K562 (cell line): ENCODE measurements around the gene TCF19. TPM values are rescaled to one million over a fixed set of nuclear protein-coding genes. Genes with fewer than 3 reads are reported as not detected.

Experiments used
- ATAC-seq: fragments of 200-7000 bp; cut with Tn5 transposase; 3 replicates; pipeline ENCODE4 v1.9.1; 2020; ENCODE audit warnings: moderate library complexity
- BruUV-seq: library from RNA; stranded (reverse); fragments of 400-500 nt; replicated peaks from 2 replicates; lab custom pipeline; 2021; lab: Mats Ljungman, UMichigan
- CTCF ChIA-PET: fragments of 300-600 bp; formaldehyde crosslinking; extraction: SDS; loops from one replicate; lab custom pipeline; 2021; ENCODE audit warnings: low intra/inter-chr PET ratio; lab: Yijun Ruan, JAX
- POLR2A ChIA-PET: fragments of 300-600, 350-650 bp; sonication (Branson Sonifier 250); formaldehyde crosslinking; extraction: SDS; loops from one replicate; lab custom pipeline; 2021; ENCODE audit warnings: antibody characterized with exemption, inconsistent platforms; lab: Yijun Ruan, JAX
- DNase-seq, 4 experiments: peaks; one replicate each; pipeline versions ENCODE4 v3.0.0 to v3.0.0-alpha.2; 2011 to 2018; ENCODE audit warnings: low spot score in 3 of 4, mixed read lengths in 3 of 4; ENCODE audit errors: extremely low read depth in 1 of 4
- FAIRE-seq: peaks from 2 replicates; lab custom pipeline; 2011; peaks lifted over from hg19 to GRCh38; lab: Jason Lieb, UNC
- H2AFZ ChIP-seq: 2 replicates; pipeline ENCODE4 v1.6.0; 2011; ENCODE audit warnings: low read depth, low read length, control low read depth, inconsistent platforms
- H3K27ac ChIP-seq: fragments of 200-600 bp; 3 replicates; pipeline ENCODE4 v1.8.0; 2011; ENCODE audit warnings: low read depth, mild to moderate bottlenecking, control low read depth, inconsistent platforms, low read length, moderate library complexity, mixed read lengths; ENCODE audit errors: extremely low read depth
- H3K27me3 ChIP-seq, 2 experiments: fragments of 300-600 bp in 1 of 2; 2 replicates in 1 of 2; 3 replicates in 1 of 2; pipeline versions ENCODE4 v1.6.0 to v1.8.0; 2011; ENCODE audit warnings: inconsistent platforms in 2 of 2, low read length in 2 of 2, mild to moderate bottlenecking in 1 of 2, mixed read lengths in 1 of 2, moderate library complexity in 1 of 2; ENCODE audit not compliant: control insufficient read depth in 2 of 2, insufficient read depth in 2 of 2
- H3K36me3 ChIP-seq: fragments of 300-600 bp; 3 replicates; pipeline ENCODE4 v1.8.0; 2011; ENCODE audit warnings: mild to moderate bottlenecking, low read length, inconsistent platforms; ENCODE audit not compliant: control insufficient read depth, insufficient read depth
- H3K4me1 ChIP-seq, 2 experiments: fragments of 200-600 bp in 1 of 2; replicated peaks in 1 of 2; 2 replicates in 1 of 2; 3 replicates in 1 of 2; pipeline versions ENCODE4 v1.5.1 to v1.8.0; 2011; ENCODE audit warnings: inconsistent platforms in 2 of 2, low read length in 2 of 2, mild to moderate bottlenecking in 1 of 2, mixed read lengths in 1 of 2, moderate library complexity in 1 of 2; ENCODE audit not compliant: control insufficient read depth in 2 of 2, insufficient read depth in 2 of 2
- H3K4me2 ChIP-seq: 2 replicates; pipeline ENCODE4 v1.6.1; 2011; ENCODE audit warnings: low read length, control low read depth, inconsistent platforms, mixed read lengths; ENCODE audit not compliant: insufficient read depth
- H3K4me3 ChIP-seq: fragments of 200-600 bp; sonication (generic), shearing (Covaris generic); 2 replicates; pipeline ENCODE4 v1.5.1; 2016; ENCODE audit warnings: control low read depth, inconsistent platforms
- H3K79me2 ChIP-seq: fragments of 200-600 bp; 3 replicates; pipeline ENCODE4 v1.8.0; 2011; ENCODE audit warnings: low read length, inconsistent platforms; ENCODE audit not compliant: control insufficient read depth, insufficient read depth
- H3K9ac ChIP-seq, 2 experiments: 2 replicates each; pipeline versions ENCODE4 v1.6.0 to v1.6.1; 2011; ENCODE audit warnings: low read depth in 2 of 2, low read length in 2 of 2, control low read depth in 1 of 2, inconsistent platforms in 1 of 2, mild to moderate bottlenecking in 1 of 2, mixed read lengths in 1 of 2; ENCODE audit not compliant: insufficient read depth in 1 of 2
- H3K9me1 ChIP-seq: one replicate; pipeline ENCODE4 v1.6.0; 2011; ENCODE audit warnings: inconsistent platforms, mild to moderate bottlenecking, low read length, moderate library complexity; ENCODE audit not compliant: control insufficient read depth, insufficient read depth
- H3K9me3 ChIP-seq: replicated peaks from 2 replicates; pipeline ENCODE4 v1.5.1; 2011; ENCODE audit warnings: low read depth, low read length, inconsistent platforms; ENCODE audit not compliant: control insufficient read depth, insufficient read depth
- H4K20me1 ChIP-seq: replicated peaks from 2 replicates; pipeline ENCODE4 v1.6.1; 2011; ENCODE audit warnings: low read length, inconsistent platforms, mixed read lengths; ENCODE audit not compliant: control insufficient read depth, insufficient read depth
- CBFA2T3 ChIP-seq: fragments of 450-650 bp; IDR thresholded peaks from 2 replicates; pipeline ENCODE4 v1.6.1; 2017
- CCAR2 ChIP-seq: fragments of 200-400 bp; formaldehyde crosslinking; IDR thresholded peaks from 2 replicates; pipeline ENCODE4 v1.6.1; 2017; ENCODE audit warnings: mild to moderate bottlenecking, low read depth, low read length
- WGBS: fragments of 100-300 bp; shearing (Covaris generic); methylation state at CpG from one replicate; pipeline ENCODE4 v1.1.6; 2016; ENCODE audit warnings: low coverage, mixed read lengths; ENCODE audit not compliant: insufficient coverage; ENCODE audit errors: missing lambda C conversion rate; 5-methylcytosine and 5-hydroxymethylcytosine counted together
- in situ Hi-C: fragments of 300-500 bp; cut with MboI; formaldehyde crosslinking; loops from 4 replicates; pipeline ENCODE4 v1.15.0; 2018; ENCODE audit warnings: inconsistent platforms, mixed read lengths
- intact Hi-C: fragments of 100-400 bp; cut with micrococcal nuclease; formaldehyde crosslinking; loops from 2 replicates; pipeline ENCODE4 v1.14.2; 2022
- polyA plus RNA-seq, 8 experiments: library from polyadenylated mRNA; depleted of rRNA in 4 of 8; stranded (reverse) in 5 of 8; unstranded in 3 of 8; fragments of >200 nt; fragmentation: Nextera tagmentation in 2 of 8; fragmentation: Illumina TruSeq in 1 of 8; extraction: Ambion mirVana in 2 of 8; extraction: Trizol in 1 of 8; gene quantifications; 2 replicates each; pipeline versions ENCODE4 v1.2.1 to v1.2.3, GENCODE V29; 2011 to 2014; ENCODE audit warnings: inconsistent platforms in 1 of 8, missing spikeins in 1 of 8
- total RNA-seq, 7 experiments: library from RNA; depleted of rRNA in 6 of 7; stranded (reverse); fragments of >200 nt in 6 of 7; fragmentation: Illumina TruSeq in 2 of 7; extraction: Trizol in 2 of 7; gene quantifications; 2 replicates each; pipeline versions ENCODE4 v1.2.1 to v1.2.3, GENCODE V29; 2011 to 2021; ENCODE audit warnings: low replicate concordance in 1 of 7
- TF ChIP-seq, protein P1 (sequence below): fragments of 200-800 bp; sonication (Bioruptor generic); IDR thresholded peaks from 2 replicates; pipeline ENCODE4 v1.6.1; 2017; ENCODE audit warnings: missing genetic modification characterization, missing compliant biosample characterization
- TF ChIP-seq, protein P2 (sequence below): IDR thresholded peaks from 3 replicates; pipeline ENCODE4 v1.6.1; 2011; ENCODE audit warnings: borderline replicate concordance, mild to moderate bottlenecking, moderate library complexity; ENCODE audit not compliant: insufficient read length; ENCODE audit errors: extremely low read depth

TCF19 gene
- total and polyA plus RNA-seq, 9 of the 15 experiments (the other 6 are each of a cell fraction or from before 2014, with no cell fraction given), result 4.2 to 42.5 (median 25.7) TPM

DNA sequence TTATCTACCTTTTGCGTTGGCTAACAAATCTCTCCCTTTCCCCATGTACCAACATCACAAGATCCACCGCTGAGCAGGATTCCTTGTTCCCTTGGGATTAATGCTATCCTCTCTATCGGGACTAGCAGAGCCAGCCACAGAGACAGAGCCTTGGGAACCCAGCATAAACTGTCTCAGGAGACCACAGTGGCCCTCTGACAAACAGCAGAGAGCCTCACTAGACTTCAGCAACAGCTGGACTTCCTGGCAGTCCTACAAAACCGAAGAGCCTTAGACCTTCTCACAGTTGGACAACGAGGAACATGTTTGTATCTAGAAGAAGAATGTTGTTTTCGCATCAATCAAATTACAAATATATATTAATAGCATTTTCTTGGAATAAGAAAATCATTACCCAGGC lies 51.7 kb downstream of the TCF19 start:
- no peaks in the 10 kb centered on the region for H3K4me1 ChIP-seq
- H3K9ac ChIP-seq, result no peak overlapping the region
- no peak overlapping the region for H3K4me3 ChIP-seq
- intact Hi-C loops, result no loop called here
- no peaks in the 10 kb centered on the region for H3K36me3 ChIP-seq
- no peak overlapping the region for H2AFZ ChIP-seq
- POLR2A ChIA-PET, result interaction anchor here (1.1 to 1.9 kb wide), 3 partner anchors 8 to 13 kb away, joined by 4 to 9 read pairs (median 4); no protein-coding TSS in a partner anchor
- 3% methylated on average over 6 of the region's 6 CpGs for WGBS
- no peak overlapping the region for H3K27ac ChIP-seq
- BruUV-seq, result no TSS peak
- no peaks in the 10 kb centered on the region for H3K79me2 ChIP-seq
- H3K9me3 ChIP-seq, result no peaks in the 10 kb centered on the region
- no peak overlapping the region for H3K4me2 ChIP-seq
- H3K9me1 ChIP-seq, result no peaks in the 10 kb centered on the region
- FAIRE-seq (no peak), DNase-seq (no peak)
- CTCF ChIA-PET, result interaction anchor here (0.6 kb wide), 1 partner anchor 95 kb away, joined by 3 read pairs; the partner anchor contains the start of gene PSORS1C1
- in situ Hi-C loops, result no loop called here
- no peaks in the 10 kb centered on the region for H4K20me1 ChIP-seq
- peaks cover 11 to 14% of the 10 kb centered on the region in 2 experiments; a peak in 3 of 5 replicates for H3K27me3 ChIP-seq
- TF ChIP-seq, protein P1, sequence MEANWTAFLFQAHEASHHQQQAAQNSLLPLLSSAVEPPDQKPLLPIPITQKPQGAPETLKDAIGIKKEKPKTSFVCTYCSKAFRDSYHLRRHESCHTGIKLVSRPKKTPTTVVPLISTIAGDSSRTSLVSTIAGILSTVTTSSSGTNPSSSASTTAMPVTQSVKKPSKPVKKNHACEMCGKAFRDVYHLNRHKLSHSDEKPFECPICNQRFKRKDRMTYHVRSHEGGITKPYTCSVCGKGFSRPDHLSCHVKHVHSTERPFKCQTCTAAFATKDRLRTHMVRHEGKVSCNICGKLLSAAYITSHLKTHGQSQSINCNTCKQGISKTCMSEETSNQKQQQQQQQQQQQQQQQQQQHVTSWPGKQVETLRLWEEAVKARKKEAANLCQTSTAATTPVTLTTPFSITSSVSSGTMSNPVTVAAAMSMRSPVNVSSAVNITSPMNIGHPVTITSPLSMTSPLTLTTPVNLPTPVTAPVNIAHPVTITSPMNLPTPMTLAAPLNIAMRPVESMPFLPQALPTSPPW (CRISPR knock-in tag), result no peak
- TF ChIP-seq, protein P2, sequence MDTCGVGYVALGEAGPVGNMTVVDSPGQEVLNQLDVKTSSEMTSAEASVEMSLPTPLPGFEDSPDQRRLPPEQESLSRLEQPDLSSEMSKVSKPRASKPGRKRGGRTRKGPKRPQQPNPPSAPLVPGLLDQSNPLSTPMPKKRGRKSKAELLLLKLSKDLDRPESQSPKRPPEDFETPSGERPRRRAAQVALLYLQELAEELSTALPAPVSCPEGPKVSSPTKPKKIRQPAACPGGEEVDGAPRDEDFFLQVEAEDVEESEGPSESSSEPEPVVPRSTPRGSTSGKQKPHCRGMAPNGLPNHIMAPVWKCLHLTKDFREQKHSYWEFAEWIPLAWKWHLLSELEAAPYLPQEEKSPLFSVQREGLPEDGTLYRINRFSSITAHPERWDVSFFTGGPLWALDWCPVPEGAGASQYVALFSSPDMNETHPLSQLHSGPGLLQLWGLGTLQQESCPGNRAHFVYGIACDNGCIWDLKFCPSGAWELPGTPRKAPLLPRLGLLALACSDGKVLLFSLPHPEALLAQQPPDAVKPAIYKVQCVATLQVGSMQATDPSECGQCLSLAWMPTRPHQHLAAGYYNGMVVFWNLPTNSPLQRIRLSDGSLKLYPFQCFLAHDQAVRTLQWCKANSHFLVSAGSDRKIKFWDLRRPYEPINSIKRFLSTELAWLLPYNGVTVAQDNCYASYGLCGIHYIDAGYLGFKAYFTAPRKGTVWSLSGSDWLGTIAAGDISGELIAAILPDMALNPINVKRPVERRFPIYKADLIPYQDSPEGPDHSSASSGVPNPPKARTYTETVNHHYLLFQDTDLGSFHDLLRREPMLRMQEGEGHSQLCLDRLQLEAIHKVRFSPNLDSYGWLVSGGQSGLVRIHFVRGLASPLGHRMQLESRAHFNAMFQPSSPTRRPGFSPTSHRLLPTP, result no peak
- no peak for TF ChIP-seq CCAR2
- TF ChIP-seq CBFA2T3, result no peak
- TF ChIP-seq, all 486 proteins: peak for 0
- ATAC-seq, result peak; percentile 30; the same call in 1 of the 3 replicates
